NCI-H2171 (cell line): ENCODE data around the gene DAB2IP.

Experiments
- DNase-seq: peaks from one replicate; lab custom pipeline; 2025; lab: John Stamatoyannopoulos, UW

Gene DAB2IP

DNA sequence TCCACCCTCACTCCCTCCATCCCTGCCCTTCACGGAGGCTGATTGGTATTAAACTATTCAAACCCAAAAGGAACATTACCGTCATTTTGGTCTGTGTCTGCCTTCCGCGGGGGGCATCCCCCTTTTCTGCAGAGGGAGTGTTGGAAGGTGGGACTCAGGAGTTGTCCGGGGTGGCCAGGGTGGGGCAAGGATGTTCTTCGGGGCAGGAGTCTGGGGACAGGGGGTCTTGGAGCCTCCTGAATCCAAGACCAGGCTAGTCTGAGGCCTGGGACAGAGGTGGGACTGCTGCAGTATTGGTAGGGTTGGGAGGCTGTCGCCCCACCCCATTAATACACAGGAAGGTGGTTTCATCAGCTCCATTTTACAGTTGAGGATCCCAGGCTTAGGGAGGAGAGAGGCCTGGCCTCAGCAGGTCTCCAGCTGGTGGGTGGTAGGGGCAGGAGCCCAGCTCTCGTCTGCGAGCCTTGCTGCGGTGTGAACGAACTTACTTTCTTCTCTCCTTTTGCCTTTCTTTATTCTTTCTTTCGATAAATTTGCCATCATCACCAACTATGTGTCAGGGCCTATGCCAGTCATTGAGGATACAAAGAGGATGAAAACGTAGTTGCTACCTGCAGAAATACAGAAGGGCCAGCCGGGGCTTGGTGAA lies 33.8 kb downstream of the DAB2IP start:
- no peak for DNase-seq

DNA sequence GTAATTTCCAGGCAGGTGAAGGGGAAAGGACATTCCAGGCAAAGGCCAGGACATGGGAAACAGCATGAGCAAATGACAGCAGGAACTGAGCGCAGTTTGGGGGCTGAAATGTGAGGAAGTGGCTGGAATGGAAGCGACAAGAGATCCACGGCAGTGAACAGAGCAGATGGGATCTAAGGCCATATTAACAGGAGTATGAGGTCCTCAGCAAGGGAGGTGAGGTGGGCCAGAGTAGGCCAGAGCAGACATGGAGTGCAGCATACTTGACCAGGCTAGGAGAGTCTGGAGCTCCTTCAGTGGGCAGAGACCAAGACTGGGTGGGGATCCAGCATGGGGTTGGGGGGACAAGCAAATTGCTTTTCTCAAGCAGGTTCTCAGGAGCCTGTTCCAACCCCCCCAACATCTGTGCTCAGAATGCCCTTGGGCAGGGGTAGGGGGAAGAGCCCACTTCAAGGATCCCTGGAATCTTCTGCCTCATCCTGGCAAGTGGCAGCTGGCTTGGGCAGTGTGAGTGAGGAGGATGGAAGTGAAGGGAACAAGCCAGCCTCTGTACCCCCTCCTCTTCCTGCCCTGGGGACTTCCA lies 34.5 kb downstream of the DAB2IP start:
- no peak for DNase-seq

DNA sequence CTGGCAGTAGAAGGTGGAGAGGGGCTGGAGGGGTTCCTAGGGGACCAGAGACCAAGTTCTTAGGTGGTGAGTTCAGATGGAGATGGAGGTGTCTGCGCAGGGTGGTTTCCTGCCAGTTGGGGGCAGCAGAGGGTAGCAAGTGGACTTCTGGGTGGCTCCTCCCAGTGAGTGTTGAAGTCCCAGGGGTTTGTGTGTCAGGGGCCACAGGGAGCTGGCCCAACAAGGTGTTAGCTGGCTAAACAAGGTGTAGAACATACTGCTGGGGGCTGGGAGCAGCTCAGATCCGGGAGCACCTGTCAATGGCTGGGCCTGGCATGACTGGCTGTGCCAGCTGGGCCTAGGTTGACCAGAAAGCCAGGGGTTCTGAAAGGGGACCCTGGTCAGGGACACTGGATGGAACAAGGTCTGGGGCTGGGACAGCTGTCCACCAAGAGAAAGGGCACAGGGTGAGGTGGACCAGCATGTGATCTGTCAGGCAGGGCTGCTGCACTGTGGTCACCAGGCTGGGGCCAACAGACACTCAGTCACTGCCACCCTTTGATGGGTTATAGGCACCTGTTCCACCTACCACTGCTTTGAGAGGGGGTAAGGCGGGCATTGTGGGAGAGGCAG lies 35.6 kb downstream of the DAB2IP start:
- DNase-seq: no peak

DNA sequence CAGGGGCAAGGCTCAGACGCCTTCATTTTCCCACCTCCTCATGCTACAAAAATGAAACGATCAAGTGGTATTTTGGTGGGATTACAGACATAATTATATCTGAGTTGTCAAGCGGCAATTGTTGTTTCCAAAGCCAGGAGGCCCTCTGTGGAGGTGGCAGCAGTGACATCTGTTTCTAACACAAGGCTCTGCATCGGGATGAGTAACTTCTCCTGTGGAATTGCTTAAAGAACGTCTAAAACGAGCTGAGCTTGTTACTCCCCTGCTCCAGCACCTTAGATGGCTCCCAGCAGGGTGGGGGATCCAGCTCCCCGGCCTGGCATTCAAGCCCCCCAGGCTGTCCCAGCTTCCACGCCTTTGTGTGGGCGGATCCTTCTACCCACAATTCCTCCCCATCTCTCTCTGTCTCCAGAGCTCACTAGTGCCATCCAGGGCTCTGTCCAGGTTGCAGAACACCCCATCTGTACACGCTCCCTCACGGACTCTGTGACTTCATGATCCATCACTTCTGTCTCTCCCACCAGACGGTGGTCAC lies 36.8 kb downstream of the DAB2IP start:
- no peak for DNase-seq

DNA sequence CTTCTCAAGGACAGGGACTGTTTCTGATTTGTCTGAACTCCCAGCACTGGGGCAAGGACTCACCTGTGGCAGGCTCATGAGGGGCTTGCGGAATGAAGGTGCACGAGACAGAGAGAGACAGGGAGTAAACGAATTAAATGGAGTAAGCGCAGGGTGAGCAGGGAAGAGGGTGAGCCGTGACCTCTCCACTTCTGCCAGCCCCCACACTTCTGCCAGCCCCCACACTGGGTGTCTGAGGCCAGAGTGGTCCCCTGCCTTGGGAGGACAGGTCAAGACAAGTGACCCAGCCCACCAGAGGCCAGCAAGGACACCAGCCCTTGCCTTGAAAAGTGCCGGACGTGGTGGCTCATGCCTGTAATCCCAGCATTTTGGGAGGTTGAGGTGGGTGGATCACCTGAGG lies 37.2 kb downstream of the DAB2IP start:
- DNase-seq: no peak

DNA sequence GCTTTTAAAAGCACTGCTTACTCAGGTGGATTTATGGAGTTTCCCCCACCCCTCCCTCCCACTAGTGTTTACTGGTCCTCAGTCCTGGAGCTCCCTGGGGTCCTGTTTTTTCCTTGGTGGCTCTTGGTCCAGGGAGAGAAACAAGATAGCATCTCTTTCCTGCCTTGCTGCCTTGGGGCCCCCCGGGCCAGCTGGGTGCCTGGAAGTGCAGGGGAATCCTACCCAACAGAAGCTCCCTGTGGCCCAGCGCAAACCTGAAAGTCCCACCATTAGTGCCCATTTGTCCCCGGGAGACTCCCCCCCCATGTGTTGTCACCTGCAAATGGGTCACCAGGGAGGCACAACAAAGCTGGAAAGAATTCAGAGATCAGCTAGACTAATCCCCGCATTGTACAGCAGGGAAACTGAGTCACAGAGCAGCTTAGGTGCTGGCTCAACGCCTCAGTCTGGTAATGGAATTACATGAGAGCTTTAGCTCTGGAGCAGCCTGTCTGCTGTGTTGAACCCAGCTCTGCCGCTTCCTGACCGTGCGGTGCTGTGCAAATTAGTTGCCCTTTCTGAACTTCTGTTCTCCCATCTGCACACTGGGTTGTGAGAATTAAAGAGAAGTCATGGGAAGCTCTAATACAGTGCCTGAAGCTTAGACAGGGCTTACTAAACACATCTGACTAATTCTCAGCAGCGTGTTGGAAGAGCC lies 38.2 kb downstream of the DAB2IP start:
- no peak for DNase-seq

DNA sequence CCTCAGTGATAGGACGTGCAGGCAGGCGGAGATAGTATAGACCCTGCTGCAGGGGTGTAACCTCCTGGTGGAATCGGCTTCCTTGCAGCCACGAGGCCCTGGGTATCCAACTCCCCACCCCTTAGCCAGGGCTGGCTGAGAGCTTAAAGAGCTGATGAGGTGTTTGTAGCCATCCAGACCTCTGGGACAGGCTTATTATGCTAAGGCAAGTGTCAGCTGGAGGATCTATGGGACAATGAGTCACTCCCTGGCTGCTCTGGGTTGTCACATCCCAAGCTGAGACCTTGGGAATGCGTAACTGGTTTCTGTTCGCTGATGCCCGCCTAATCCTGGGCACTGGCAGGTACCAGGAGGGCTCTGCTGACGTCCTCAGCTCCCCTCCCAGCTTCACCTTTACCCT lies 38.9 kb downstream of the DAB2IP start:
- no peak for DNase-seq

DNA sequence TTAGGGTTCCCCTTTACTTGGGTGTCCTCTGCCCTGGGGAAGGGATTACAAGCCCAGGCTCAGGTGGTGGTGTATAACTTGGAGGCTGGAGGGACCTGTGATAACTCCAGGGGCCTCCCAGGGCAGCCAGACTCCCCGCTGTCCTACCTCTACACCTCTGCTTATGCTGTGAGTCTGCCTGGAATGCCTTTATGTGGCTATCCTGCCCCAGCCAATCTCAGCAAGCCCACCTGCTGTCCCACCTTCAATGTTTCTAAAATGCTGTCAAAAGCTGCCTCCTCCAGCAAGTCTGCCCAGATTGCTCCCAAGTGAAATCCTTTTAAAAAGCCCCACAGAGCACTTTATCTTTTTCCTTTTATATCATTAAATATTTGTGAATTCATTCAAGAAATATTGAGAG lies 39.3 kb downstream of the DAB2IP start:
- no peak for DNase-seq

DNA sequence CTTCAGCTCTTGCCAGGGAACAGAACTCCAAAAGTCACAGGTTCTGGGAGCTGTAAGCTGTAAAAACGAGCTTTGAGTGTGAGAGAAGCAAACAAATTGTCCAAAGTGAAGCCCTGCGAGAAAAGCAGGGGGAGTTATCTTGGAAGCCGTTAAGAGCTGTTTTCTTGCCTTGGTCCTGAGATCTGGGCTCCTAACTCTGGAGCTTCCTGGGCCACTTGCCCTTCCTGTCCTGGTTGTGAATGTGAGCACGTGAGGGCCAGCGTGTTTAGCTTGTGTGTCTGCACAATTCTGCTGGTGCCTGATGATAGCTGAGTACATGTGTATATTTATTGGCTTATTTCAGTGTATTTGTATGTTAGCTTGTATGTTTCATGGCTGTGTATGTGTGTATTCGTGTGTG lies 40.5 kb downstream of the DAB2IP start:
- DNase-seq: no peak

DNA sequence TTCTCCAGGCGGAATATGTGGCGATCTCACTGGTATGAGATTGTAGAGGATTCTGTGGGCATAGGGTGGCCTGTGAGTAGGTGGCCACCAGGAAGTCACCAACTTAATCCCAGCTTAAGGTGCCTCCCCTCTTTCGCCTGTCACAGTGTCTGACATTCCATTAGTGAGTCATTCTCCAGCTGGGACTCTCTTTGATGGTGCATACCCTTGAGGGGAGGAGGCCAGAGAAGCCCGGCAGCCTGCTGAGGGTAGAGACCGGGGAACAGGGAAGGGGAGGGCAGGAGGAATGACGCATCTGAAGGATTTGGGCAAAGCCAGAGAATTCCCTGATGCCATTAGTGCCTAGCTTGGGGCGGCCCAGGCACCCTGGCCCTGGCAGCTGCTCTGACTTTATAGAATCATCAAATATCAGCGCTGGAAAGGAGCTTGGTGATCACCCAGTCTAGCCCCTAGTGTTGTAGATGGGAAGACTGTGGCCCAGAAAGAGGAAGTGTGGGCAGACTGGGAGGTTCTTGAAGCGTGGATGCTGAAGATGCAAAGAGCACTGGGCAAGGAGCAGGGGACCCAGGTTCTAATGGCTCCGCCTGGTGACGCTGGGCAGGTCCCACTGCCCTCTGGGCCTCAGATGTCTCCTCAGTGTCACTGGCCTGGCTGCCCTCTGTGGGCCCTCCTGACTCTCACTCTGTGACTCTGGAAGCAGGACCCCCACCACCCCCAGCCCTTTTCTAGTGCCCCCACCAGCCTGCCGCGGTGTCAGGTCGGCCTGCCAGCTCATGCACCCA lies 41.4 kb downstream of the DAB2IP start:
- DNase-seq: no peak

DNA sequence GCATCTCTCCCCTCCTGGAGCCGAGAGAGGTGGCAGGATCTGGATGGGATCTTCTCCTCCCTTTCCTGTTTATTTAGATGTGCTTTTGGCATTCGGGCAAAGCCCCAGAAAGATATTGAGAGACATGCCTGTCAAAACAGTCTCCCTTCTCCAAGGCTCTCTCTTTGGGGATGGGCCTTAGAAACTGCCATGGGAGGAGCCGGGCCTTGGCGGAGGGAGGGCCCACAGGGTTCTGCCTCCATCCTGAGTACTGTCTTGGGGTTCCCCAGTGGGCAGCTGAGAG lies 41.9 kb downstream of the DAB2IP start:
- DNase-seq: no peak

DNA sequence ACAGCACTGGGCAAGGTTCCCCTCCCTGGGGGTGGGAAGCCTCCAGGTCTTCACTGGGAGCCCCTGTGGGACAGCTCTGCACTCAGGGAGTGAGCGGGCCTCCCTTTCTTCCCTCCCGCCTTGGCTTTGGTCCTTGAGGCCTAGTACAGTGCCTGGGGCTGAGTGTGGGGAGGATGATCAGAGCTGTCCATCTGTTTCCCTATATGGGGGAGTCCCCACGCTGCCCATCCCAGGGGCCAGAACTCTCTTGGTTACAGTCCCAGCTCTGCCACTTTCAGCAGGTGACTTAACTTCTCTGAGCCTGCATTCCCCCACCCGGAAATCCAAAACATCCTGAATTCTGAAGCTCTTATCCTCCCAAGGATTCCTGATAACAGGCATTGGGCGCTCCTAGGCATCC lies 42.6 kb downstream of the DAB2IP start:
- no peak for DNase-seq

DNA sequence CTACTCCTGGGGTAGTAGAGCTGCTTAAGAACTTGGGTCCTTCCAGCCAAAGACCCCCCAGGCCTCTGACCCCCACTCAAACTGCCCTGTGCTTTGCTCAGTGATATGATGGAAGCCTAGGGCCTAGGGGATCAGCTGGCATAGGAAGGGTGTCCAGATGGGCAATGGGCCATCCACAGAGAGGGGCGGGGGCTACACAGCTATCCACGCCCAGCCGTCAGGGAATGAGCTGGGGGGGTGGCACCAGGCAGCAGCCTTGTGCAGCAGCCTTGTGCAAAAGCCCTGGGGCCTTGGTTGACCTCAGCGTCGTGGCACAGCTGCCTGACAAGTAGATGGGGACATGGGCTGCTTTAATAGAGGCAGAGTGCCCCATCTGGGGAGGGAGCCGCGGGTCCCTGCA lies 43.2 kb downstream of the DAB2IP start:
- no peak for DNase-seq

DNA sequence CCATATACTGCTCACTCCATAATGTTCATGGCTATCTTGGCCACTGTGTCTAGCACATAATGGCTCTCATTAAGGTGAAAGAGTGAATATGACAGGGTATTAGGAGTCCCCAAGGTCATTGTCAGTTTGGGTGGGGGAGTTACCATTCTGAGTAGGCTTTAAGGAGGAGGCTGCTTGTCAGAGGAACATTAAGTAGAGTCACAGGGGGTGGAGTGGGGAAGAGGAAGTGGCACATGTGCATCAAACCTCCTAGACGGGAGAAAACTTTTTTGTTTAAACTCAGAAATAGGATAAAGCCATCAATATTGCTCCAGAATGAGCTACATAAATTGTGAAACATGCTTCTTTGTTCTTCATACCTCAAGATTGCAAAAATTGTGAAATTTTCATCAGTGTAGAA lies 45.5 kb downstream of the DAB2IP start:
- no peak for DNase-seq

DNA sequence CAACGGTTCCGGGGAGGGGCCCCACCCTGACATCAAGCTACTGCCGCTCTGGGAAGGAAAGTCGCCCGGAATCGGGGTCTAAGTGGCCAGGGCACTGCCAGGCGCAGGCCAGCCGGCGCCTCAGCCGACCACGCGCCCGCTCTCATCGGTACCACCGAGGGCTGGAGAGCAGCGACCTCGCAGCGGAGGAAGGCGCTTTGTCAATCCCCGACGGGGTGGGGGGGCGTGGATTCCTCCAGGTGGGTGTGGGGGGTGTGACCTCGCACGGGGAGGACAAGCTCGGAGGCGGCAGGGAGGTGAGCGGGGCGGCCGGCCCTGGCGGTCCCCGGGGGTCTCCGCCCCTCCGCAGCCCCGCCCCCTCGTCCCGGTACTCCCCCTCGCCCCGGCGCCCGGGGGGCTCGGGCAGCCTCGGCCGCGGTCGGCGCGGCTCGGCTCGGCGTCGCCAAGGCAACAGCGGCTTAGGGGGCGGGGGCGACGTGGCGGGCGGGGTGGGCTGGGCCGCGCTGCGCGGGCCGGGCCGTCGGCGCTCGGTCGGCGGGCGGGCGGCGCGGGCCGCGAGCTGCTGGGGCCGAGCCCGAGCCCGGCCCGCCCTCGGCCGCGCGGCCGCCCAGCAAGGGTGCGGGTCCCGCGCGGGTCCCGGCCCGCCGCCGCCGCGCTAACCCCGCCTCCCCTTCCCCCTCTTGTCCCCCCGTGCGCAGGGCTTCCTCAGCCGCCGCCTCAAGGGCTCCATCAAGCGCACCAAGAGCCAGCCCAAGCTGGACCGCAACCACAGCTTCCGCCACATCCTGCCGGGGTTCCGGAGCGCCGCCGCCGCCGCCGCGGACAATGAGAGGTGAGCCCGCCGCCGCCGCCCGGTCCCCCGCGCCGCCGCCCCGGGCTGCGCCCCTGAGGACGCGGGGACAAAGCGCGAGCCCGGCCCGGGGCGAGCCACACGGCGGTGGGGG lies 47.5 kb downstream of the DAB2IP start:
- DNase-seq: peak; percentile 28

DNA sequence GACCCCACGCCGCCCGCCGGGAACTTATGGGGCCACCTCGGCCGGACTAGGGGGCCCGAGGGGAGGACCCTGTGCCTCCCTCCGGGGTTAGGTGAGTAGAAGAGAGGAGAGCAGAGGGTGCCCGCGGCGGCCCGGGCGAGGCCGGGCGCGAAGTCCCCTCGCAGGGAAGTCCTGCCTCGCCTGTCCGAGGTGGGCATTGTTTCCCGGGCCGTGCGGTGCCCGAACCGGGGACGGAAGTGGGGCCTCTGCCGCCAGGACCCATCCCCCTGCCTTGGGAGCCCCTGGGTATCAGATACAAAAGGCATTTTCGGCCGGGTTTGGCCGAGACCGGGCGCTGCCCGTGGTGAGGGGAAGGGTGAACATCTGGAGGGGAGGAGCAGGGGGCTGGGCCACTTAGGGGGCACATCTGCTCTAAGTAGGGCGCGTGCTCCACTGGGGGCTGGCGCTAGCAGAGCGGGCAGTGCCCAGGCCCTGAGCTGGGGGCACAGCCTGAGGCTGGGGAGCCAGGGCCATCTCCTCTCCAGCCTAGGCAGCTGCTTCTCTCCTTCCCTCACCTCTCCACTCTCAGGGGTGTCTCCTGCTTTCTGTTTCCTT lies 48.2 kb downstream of the DAB2IP start:
- DNase-seq: no peak

DNA sequence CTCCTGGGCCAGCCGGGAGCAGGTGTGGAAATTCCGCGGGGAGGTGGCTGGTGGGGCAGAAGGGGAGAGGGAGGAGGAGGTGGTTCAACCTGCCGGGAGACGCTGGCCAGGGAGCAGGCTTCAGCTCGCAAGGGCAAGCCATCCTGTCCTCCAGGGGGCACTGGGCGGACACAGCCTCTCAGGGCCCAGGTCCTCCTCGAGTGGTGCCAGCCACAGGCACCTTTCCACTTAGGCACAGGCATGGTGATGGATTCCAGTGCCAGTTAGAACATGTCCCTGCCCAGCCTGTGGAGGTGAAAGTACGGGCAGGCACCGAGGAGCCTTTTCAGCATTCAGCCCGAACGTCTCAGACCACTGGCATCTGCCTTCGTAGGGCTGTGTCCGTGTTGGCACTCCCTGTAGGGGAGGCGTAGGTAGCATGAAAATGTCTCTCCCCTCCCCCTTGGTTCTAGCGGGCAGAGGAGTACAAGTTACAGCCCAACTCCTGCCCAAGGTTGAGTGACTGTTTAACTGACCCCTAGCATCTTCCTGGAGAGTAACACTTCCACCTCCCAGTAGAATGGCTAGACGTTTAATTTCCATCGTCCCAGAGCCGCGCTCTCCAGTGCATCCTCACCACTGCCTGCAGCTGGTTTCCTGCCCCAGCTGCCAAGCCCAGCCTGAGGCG lies 48.9 kb downstream of the DAB2IP start:
- DNase-seq: peak; percentile 33

DNA sequence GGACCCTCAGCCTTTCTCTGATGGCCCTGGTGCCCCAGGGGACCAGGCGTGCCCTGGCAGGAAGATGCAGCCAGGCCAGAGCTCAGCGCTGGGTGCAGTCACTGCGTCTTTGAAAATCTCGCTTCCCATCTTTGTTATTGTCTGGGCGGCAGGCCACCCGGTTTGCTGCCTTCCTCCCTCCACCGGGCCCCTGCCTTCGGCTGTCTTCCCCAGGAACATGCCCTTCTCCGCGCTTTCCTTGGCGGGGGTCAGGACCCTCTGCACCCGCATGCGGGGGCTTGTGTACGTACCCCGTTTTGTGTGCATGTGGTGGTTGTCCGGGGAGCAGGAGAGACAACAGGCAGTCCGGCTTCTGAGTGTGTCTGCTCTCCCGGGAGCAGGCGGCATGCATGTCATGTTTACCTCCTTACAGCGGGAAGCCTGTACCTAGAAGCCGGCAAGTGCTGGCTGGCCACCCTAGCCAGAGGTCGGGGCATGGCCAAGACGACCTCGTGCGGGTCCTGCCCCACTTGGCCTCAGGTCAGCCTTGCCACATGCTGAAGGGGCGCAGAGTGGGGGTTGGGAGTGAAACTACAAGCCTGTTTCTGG lies 49.5 kb downstream of the DAB2IP start:
- DNase-seq: no peak

DNA sequence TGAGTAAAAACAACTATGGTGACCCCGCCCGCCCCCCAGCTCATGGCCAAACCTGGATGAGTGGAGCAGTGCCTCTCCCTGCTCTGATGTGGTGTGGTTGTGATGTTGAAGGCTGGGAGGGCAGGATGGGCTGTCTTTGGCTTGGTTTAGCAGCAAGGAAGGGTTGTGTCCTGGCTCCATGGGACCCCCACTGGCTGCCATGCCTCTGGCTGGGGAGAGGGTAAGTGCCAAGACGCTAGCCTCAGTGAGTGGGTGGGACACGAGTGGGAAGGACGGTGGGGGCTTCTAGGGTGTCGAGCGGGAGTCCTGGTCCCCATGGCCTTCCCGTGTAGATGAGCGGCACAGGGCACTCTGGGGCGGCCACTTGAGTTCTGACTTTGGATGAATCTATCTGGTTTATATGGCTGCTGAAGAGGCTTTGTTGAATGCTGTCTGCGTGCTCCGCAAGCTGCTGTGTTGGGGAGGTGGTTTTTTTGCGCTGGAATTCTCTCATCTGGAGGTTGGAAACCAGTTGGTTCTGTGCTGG lies 50.4 kb downstream of the DAB2IP start:
- DNase-seq: no peak
